ENCODE results near the gene SRP19. TPM values are rescaled to one million over a fixed set of nuclear protein-coding genes. Genes with fewer than 3 reads are reported as not detected.

SRP19 gene
- total and polyA plus RNA-seq, 2 of the 8 experiments (the other 6 are each of a cell fraction or from before 2014, with no cell fraction given), result 27.5 to 79.9 TPM

- TF ChIP-seq YY1 (IDR thresholded peaks at IDR 0.05; ENCODE audit: low read depth, low read length), result no peak
- TF ChIP-seq SUZ12 (IDR thresholded peaks at IDR 0.05; ENCODE audit: low read length), result no peak
- TF ChIP-seq SP2 (IDR thresholded peaks at IDR 0.05; ENCODE audit: low read length), result no peak
- no peak for TF ChIP-seq EZH2 (IDR thresholded peaks at IDR 0.05; ENCODE audit: low read depth, low read length, severe bottlenecking)
- no peak for TF ChIP-seq ATF3 (IDR thresholded peaks at IDR 0.05; ENCODE audit: insufficient read depth, low read depth, low read length)
- TF ChIP-seq USF2 (IDR thresholded peaks at IDR 0.05; ENCODE audit: low read length), result no peak
- TF ChIP-seq TEAD4 (IDR thresholded peaks at IDR 0.05; ENCODE audit: low read depth, low read length), result no peak
- TF ChIP-seq TAF7 (optimal IDR thresholded peaks at IDR 0.05; ENCODE audit: borderline replicate concordance, low read depth, low read length), result no peak
- no peak for TF ChIP-seq BRCA1 (IDR thresholded peaks at IDR 0.05; ENCODE audit: low read depth, low read length)
Measured at GRCh38 chr5:112861638-112861985, 525 bp downstream of the SRP19 start (continued).
